MM.1S (cell line): ENCODE data around the gene TIMM8B.

Source experiments
- EZH2 ChIP-seq: fragments of 300-600 bp; sonication (generic); optimal IDR thresholded peaks from 2 replicates; pipeline ENCODE3; 2017; ENCODE audit warnings: low read depth, mild to moderate bottlenecking, antibody characterized with exemption, low read length, mixed read lengths
- TF ChIP-seq, protein P1 (sequence below): fragments of 300-600 bp; sonication (generic); IDR thresholded peaks from 2 replicates; pipeline ENCODE4 v1.5.1; 2016; ENCODE audit warnings: antibody characterized with exemption, low read length, mixed read lengths

DNA sequence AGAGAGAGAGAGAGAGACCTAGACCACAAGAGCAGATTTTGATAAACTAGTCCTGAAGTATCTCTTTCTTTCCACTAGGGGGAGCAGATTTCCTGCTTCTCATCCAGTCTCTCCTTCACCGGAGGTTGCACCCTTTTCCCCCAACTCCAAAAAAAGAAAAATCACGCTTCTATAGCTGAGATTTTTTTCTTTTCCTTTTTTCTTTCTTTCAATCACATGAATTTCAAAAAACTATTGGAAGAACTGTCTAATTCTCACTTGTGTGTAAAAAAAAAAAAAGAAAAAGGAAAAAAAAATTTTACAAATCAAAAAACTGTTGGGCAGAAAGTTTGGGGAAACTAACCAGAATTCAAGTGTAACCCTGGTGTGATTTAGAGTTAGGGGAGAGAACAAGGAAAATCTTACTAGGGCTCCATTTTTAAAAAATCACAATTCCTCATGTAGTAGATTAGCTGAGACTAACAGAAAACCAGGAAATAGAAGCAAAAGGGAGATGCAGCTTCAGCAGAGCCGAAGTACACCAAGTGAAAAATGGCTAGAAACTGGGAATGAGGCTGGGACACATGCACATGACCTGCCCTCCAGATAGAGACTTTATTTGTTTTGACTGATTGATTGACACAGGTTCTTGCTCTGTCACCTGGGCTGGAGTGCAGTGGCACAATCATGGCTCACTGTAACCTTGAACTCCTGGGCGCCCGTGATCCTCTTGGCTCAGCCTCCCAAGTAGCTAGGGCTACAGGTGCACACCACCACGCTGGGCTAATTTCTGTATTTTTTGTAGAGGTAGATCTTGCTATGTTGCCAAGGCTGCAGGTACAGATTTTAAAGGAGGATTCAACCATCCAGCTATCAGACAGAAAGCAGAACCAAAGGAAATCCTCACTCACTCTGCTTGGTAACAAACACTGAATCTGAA is 27.2 kb upstream of the TIMM8B start:
- no peak for TF ChIP-seq EZH2
- TF ChIP-seq, protein P1, sequence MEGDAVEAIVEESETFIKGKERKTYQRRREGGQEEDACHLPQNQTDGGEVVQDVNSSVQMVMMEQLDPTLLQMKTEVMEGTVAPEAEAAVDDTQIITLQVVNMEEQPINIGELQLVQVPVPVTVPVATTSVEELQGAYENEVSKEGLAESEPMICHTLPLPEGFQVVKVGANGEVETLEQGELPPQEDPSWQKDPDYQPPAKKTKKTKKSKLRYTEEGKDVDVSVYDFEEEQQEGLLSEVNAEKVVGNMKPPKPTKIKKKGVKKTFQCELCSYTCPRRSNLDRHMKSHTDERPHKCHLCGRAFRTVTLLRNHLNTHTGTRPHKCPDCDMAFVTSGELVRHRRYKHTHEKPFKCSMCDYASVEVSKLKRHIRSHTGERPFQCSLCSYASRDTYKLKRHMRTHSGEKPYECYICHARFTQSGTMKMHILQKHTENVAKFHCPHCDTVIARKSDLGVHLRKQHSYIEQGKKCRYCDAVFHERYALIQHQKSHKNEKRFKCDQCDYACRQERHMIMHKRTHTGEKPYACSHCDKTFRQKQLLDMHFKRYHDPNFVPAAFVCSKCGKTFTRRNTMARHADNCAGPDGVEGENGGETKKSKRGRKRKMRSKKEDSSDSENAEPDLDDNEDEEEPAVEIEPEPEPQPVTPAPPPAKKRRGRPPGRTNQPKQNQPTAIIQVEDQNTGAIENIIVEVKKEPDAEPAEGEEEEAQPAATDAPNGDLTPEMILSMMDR: peak; percentile 52
